Left ventricle myocardium inferior (tissue), 1 donor: Measurements from ENCODE around the gene ANXA10. TPM values are rescaled to one million over a fixed set of nuclear protein-coding genes. Genes with fewer than 3 reads are reported as not detected.
A peak's percentile ranks its signal among the peaks of the same experiment; 100 is the strongest.

Experiments used
- DNase-seq: peaks from one replicate; pipeline ENCODE4 v3.0.0-alpha.2; 2020
- H3K27ac ChIP-seq: fragments of 200-600 bp; replicated peaks from 2 replicates; pipeline ENCODE4 v1.8.0; 2021
- H3K27me3 ChIP-seq: fragments of 200-600 bp; 2 replicates; pipeline ENCODE4 v1.8.0; 2021; ENCODE audit warnings: low read depth
- H3K36me3 ChIP-seq: fragments of 200-600 bp; 2 replicates; pipeline ENCODE4 v1.8.0; 2021
- H3K4me1 ChIP-seq: fragments of 200-600 bp; 2 replicates; pipeline ENCODE4 v1.8.0; 2021
- H3K4me3 ChIP-seq: fragments of 200-600 bp; 2 replicates; pipeline ENCODE4 v1.8.0; 2021; ENCODE audit warnings: mild to moderate bottlenecking, moderate library complexity
- H3K9me3 ChIP-seq: fragments of 200-600 bp; replicated peaks from 2 replicates; pipeline ENCODE4 v1.8.0; 2021
- intact Hi-C: fragments of 100-400 bp; cut with micrococcal nuclease; formaldehyde crosslinking; loops from one replicate; pipeline ENCODE4 v1.11.0; 2022
- total RNA-seq: library from RNA; stranded (reverse); fragmentation: NEBNext Ultra II Directional; extraction: Animal tissue kit (Norgen Biotek cat#: 25700); gene quantifications from one replicate; pipeline ENCODE4 v1.2.1, GENCODE V29; 2021
- TF ChIP-seq, protein P1 (sequence below): fragments of 200-600 bp; IDR thresholded peaks from 2 replicates; pipeline ENCODE4 v1.8.0; 2021; ENCODE audit warnings: antibody characterized with exemption, mild to moderate bottlenecking, borderline replicate concordance
- donor health status: DM: no; HTN: yes; CAD: no; lungs with severe emphysema.

Gene ANXA10
- total RNA-seq, 1 donor from 2014 or later, result not detected

DNA sequence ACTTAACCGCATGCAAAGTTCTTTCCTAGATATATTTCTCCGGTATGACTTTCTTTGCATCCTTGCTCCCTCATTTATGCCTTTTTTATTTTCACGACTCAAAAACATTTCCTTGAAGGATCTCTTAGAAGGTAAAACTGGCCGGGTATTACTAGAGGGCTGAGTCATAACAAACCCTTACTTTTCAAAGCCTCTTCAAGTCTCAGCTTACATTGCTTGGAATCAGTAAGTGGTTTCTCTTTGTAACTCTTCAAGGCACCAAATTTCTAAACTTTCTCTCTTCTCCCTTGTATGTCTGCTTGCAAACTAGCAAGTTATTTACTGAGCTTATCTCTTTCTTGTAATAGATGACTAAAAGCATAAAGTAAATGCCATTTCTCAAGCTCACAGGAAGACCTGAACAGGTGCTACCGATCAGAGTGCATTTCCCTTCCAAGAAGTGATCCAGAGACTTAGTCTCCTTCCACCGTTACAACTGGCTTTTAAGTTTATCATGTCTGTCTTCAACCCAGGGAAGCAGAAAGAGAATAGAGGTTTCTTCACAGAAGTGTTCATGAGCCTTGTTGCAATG lies 75.5 kb downstream of the ANXA10 start:
- Histone ChIP-seq H3K27ac (no peak overlapping the region), H3K36me3 (no peaks in the 10 kb centered on the region), H3K4me3 (no peak overlapping the region), H3K9me3 (no peaks in the 10 kb centered on the region), H3K27me3 (no peaks in the 10 kb centered on the region), H3K4me1 (no peaks in the 10 kb centered on the region)
- intact Hi-C loops, result no loop called here
- TF ChIP-seq, protein P1, sequence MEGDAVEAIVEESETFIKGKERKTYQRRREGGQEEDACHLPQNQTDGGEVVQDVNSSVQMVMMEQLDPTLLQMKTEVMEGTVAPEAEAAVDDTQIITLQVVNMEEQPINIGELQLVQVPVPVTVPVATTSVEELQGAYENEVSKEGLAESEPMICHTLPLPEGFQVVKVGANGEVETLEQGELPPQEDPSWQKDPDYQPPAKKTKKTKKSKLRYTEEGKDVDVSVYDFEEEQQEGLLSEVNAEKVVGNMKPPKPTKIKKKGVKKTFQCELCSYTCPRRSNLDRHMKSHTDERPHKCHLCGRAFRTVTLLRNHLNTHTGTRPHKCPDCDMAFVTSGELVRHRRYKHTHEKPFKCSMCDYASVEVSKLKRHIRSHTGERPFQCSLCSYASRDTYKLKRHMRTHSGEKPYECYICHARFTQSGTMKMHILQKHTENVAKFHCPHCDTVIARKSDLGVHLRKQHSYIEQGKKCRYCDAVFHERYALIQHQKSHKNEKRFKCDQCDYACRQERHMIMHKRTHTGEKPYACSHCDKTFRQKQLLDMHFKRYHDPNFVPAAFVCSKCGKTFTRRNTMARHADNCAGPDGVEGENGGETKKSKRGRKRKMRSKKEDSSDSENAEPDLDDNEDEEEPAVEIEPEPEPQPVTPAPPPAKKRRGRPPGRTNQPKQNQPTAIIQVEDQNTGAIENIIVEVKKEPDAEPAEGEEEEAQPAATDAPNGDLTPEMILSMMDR, result no peak
- no peak for DNase-seq

DNA sequence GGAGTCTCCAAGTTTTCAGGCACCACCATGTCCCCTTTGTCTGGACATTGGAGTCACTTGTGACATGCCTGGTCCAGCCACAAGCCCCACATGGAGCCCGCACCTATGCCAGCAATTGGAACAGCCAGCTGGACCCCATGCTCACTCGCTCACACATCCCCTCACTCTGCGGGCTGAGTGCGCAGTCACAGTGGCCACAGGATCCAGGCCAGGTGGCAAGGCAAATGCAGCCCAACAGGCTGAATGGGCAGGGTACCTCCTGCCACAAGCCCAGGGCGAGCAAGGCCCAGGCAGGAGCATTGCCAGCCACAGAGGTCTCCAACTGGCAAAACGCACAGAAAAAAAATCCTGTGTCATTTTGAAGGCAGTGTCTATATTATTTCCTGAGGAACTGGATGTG lies 82.0 kb downstream of the ANXA10 start:
- no peaks in the 10 kb centered on the region for H3K36me3 ChIP-seq
- no peaks in the 10 kb centered on the region for H3K9me3 ChIP-seq
- no peak for DNase-seq
- no peak overlapping the region for H3K4me3 ChIP-seq
- H3K27me3 ChIP-seq, result no peaks in the 10 kb centered on the region
- no peaks in the 10 kb centered on the region for H3K4me1 ChIP-seq
- intact Hi-C loops, result no loop called here
- TF ChIP-seq, protein P1, result no peak
- H3K27ac ChIP-seq, result no peak overlapping the region

DNA sequence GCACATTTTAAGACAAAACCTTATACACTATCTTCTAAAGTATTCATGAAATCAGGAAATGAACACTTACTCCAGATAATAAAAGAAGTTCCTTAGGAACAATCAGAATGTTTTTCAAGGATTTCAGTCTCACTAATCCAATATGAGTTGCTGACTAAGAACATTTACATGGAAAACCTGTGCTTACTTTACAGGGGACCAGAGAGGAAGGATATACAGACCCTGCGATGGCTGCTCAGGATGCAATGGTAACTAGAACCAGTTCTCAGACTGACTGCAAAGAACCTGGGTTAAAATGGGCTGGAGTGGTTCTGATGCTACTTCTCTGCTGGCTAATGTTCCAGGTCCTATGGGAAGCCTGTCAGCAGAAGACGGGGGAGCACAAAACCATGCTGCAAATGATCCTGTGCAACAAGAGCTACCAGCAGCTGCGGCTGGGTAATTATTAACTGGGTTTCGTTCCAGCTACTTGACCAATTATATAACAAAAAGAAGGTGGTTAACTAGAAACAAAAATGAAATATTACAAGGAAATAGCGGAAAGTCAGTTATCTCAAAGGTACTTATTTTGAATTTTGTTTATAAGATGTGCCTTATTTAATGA lies 85.3 kb downstream of the ANXA10 start:
- Histone ChIP-seq H3K27ac (no peak overlapping the region), H3K36me3 (no peaks in the 10 kb centered on the region), H3K27me3 (no peaks in the 10 kb centered on the region), H3K4me1 (no peaks in the 10 kb centered on the region), H3K9me3 (no peaks in the 10 kb centered on the region), H3K4me3 (no peak overlapping the region)
- intact Hi-C loops, result no loop called here
- TF ChIP-seq, protein P1, result no peak
- no peak for DNase-seq

DNA sequence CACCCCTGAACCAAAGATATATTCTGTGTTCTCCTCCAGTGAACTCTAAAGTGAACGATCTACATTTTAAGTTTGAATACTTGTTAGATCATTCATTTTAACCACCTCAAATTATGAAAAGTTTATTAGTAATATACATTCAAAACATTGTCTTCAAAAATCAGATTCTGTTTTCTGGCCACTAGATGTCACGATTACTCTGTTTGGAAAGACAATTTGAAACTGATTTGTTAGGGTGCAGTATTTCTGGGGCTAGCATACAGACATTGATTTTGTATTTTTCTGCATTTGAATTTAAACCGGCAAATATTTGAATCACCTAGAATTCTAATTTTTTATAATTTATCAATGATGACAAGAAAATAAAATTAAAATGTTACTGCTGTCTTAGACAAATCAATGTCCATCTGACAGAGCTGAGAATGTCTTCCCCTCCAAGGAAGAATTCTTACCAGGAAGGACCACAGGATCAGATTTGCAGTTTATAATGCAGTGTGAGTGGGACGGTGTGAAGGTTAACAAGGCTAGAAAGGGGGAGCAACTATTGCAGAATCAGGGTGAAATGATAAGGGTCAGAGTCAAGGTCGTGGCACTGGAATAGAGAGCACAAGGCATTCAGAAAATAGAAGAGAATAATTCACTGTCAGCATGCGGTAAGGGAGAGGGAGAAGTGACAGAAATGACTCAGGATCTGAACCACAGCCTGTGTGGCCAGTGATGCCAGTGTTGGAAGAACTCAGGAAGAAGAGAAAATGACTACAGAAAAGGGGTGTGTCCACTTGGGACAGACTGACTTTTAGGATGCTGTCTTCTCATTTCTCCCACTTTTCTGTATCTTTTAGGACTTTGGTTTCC lies 91.6 kb downstream of the ANXA10 start:
- Histone ChIP-seq H3K27me3 (no peaks in the 10 kb centered on the region), H3K4me1 (peaks cover 6% of the 10 kb centered on the region), H3K27ac (peak overlapping the region; percentile 41), H3K36me3 (no peaks in the 10 kb centered on the region), H3K9me3 (no peaks in the 10 kb centered on the region), H3K4me3 (no peak overlapping the region)
- DNase-seq, result no peak
- intact Hi-C loops, result no loop called here
- TF ChIP-seq, protein P1, result peak; percentile 68

DNA sequence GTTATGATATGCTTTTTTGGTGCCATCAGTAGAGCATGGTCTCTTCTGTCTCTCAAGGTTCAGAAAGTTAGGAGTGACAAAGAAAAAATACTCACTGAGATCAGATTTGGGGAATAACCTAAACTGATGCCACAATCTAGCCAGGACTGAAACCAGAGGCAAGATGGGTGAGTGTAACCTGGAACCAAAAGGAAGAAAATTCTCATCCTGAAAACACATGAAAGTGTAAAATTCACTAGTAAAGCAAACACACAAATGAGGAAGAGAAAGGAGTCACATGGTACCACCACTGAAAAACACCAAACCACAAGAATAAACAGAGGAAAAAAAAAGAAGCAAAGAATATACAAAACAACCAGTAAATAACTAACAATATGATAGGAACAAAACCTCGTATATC lies 96.4 kb downstream of the ANXA10 start:
- peaks cover 8% of the 10 kb centered on the region for H3K9me3 ChIP-seq
- no peak overlapping the region for H3K4me3 ChIP-seq
- H3K27me3 ChIP-seq, result no peaks in the 10 kb centered on the region
- H3K36me3 ChIP-seq, result no peaks in the 10 kb centered on the region
- intact Hi-C loops, result no loop called here
- TF ChIP-seq, protein P1, result no peak
- no peak for DNase-seq
- peaks cover 10% of the 10 kb centered on the region for H3K4me1 ChIP-seq
- H3K27ac ChIP-seq, result no peak overlapping the region
